SK-N-SH treated with all-trans-retinoic acid at 6 μM for 48 hours (cell line): ENCODE results near the gene MRPL34.

Experiments
- ATAC-seq: fragments of 200-7000 bp; cut with Tn5 transposase; 3 replicates; pipeline ENCODE4 v1.9.1; 2020; ENCODE audit warnings: mild to moderate bottlenecking, moderate library complexity
- ARNTL ChIP-seq: fragments of 450-650 bp; formaldehyde crosslinking; IDR thresholded peaks from 2 replicates; pipeline ENCODE4 v1.5.0; 2020; ENCODE audit warnings: low read depth, mild to moderate bottlenecking, moderate library complexity, borderline replicate concordance
- BACH2 ChIP-seq: fragments of 250-450 bp; sonication (Bioruptor Pico); IDR thresholded peaks from 2 replicates; pipeline ENCODE4 v1.9.0; 2021; ENCODE audit warnings: mild to moderate bottlenecking, borderline replicate concordance
- CREB5 ChIP-seq: fragments of 250-450 bp; sonication (Bioruptor Pico); IDR thresholded peaks from 2 replicates; pipeline ENCODE4 v1.5.1; 2020; ENCODE audit warnings: low read depth, mild to moderate bottlenecking, moderate library complexity
- CSDC2 ChIP-seq: fragments of 250-450 bp; sonication (Bioruptor Pico); IDR thresholded peaks from 2 replicates; pipeline ENCODE4 v1.5.0; 2020; ENCODE audit warnings: mild to moderate bottlenecking, moderate library complexity
- CSRNP3 ChIP-seq: fragments of 250-450 bp; sonication (Bioruptor Pico); IDR thresholded peaks from 2 replicates; pipeline ENCODE4 v1.5.1; 2021; ENCODE audit warnings: mild to moderate bottlenecking, moderate library complexity
- ESRRG ChIP-seq: fragments of 250-450 bp; sonication (Bioruptor Pico); IDR thresholded peaks from 2 replicates; pipeline ENCODE4 v1.6.1; 2021; ENCODE audit warnings: mild to moderate bottlenecking
- GLIS3 ChIP-seq: fragments of 250-450 bp; sonication (Bioruptor Pico); IDR thresholded peaks from 2 replicates; pipeline ENCODE4 v1.5.0; 2020; ENCODE audit warnings: mild to moderate bottlenecking, moderate library complexity
- ISL1 ChIP-seq: fragments of 250-450 bp; sonication (Bioruptor Pico); IDR thresholded peaks from 2 replicates; pipeline ENCODE4 v2.1.2; 2022; ENCODE audit warnings: mild to moderate bottlenecking, moderate library complexity
- OSR1 ChIP-seq: fragments of 250-450 bp; sonication (Bioruptor Pico); IDR thresholded peaks from 2 replicates; pipeline ENCODE4 v1.8.0; 2022; ENCODE audit warnings: moderate library complexity, mild to moderate bottlenecking, inconsistent platforms
- PATZ1 ChIP-seq: fragments of 250-450 bp; sonication (Bioruptor Pico); IDR thresholded peaks from 2 replicates; pipeline ENCODE4 v1.8.0; 2020; ENCODE audit warnings: mild to moderate bottlenecking, moderate library complexity, borderline replicate concordance
- PPARA ChIP-seq: fragments of 250-450 bp; sonication (Bioruptor Pico); IDR thresholded peaks from 2 replicates; pipeline ENCODE4 v1.5.0; 2020; ENCODE audit warnings: mild to moderate bottlenecking, borderline replicate concordance
- RARB ChIP-seq: fragments of 250-450 bp; sonication (Bioruptor Pico); IDR thresholded peaks from 2 replicates; pipeline ENCODE4 v1.8.0; 2021; ENCODE audit warnings: mild to moderate bottlenecking, moderate library complexity
- SNAI2 ChIP-seq: fragments of 250-450 bp; sonication (Bioruptor Pico); IDR thresholded peaks from 2 replicates; pipeline ENCODE4 v1.5.0; 2020; ENCODE audit warnings: mild to moderate bottlenecking, moderate library complexity
- TCF4 ChIP-seq: fragments of 250-450 bp; sonication (Bioruptor Pico); IDR thresholded peaks from 2 replicates; pipeline ENCODE4 v1.8.0; 2021; ENCODE audit warnings: mild to moderate bottlenecking, moderate library complexity, borderline replicate concordance
- TOX ChIP-seq: fragments of 250-450 bp; sonication (Bioruptor Pico); IDR thresholded peaks from 2 replicates; pipeline ENCODE4 v1.8.0; 2021; ENCODE audit warnings: mild to moderate bottlenecking, moderate library complexity, borderline replicate concordance
- TSHZ2 ChIP-seq: fragments of 250-450 bp; sonication (Bioruptor Pico); IDR thresholded peaks from 2 replicates; pipeline ENCODE4 v1.5.0; 2020; ENCODE audit warnings: mild to moderate bottlenecking, moderate library complexity
- ZC3H10 ChIP-seq: fragments of 250-450 bp; sonication (Bioruptor Pico); IDR thresholded peaks from 2 replicates; pipeline ENCODE4 v1.5.1; 2021; ENCODE audit warnings: mild to moderate bottlenecking, moderate library complexity
- ZFP3 ChIP-seq: fragments of 250-450 bp; sonication (Bioruptor Pico); IDR thresholded peaks from 2 replicates; pipeline ENCODE4 v1.5.0; 2020; ENCODE audit warnings: mild to moderate bottlenecking, moderate library complexity
- ZFP30 ChIP-seq: fragments of 450-650 bp; formaldehyde crosslinking; IDR thresholded peaks from 2 replicates; pipeline ENCODE4 v1.5.0; 2022; ENCODE audit warnings: mild to moderate bottlenecking, moderate library complexity
- ZNF565 ChIP-seq: fragments of 450-650 bp; formaldehyde crosslinking; conservative IDR thresholded peaks from 2 replicates; pipeline ENCODE4 v1.5.0; 2020; ENCODE audit warnings: low read depth, mild to moderate bottlenecking, moderate library complexity
- ZNF70 ChIP-seq: fragments of 450-650 bp; formaldehyde crosslinking; IDR thresholded peaks from 2 replicates; pipeline ENCODE4 v1.5.0; 2020; ENCODE audit warnings: mild to moderate bottlenecking, moderate library complexity
- ZNF8 ChIP-seq: fragments of 450-650 bp; formaldehyde crosslinking; IDR thresholded peaks from 2 replicates; pipeline ENCODE4 v1.5.0; 2020; ENCODE audit warnings: mild to moderate bottlenecking, moderate library complexity

MRPL34 gene

GRCh38 chr19:17340302-17340870, 34.7 kb downstream of the MRPL34 start:
- ATAC-seq: no peak
- TF ChIP-seq RARB (CRISPR knock-in tag): no peak
- TF ChIP-seq ZNF565 (CRISPR knock-in tag): no peak
- TF ChIP-seq ZC3H10 (CRISPR knock-in tag): no peak
- no peak for TF ChIP-seq BACH2 (CRISPR knock-in tag)
- no peak for TF ChIP-seq PATZ1 (CRISPR knock-in tag)
- no peak for TF ChIP-seq TOX (CRISPR knock-in tag)
- no peak for TF ChIP-seq CSRNP3
- no peak for TF ChIP-seq TSHZ2 (CRISPR knock-in tag)
- TF ChIP-seq ISL1 (CRISPR knock-in tag): no peak
- TF ChIP-seq ESRRG (CRISPR knock-in tag): no peak
- TF ChIP-seq ZFP3 (CRISPR knock-in tag): no peak
- no peak for TF ChIP-seq SNAI2 (CRISPR knock-in tag)
- TF ChIP-seq PPARA: no peak
- no peak for TF ChIP-seq ARNTL (CRISPR knock-in tag)
- no peak for TF ChIP-seq TCF4 (CRISPR knock-in tag)
- TF ChIP-seq CREB5: no peak
- no peak for TF ChIP-seq ZNF8
- TF ChIP-seq, all 23 proteins: peak for 0

GRCh38 chr19:17340871-17341357, 35.2 kb downstream of the MRPL34 start:
- no peak for TF ChIP-seq CREB5
- no peak for TF ChIP-seq SNAI2 (CRISPR knock-in tag)
- no peak for TF ChIP-seq GLIS3 (CRISPR knock-in tag)
- ATAC-seq: no peak

- TF ChIP-seq BACH2 (CRISPR knock-in tag) (no peak), ISL1 (CRISPR knock-in tag) (no peak), SNAI2 (CRISPR knock-in tag) (no peak), PATZ1 (CRISPR knock-in tag) (no peak), ARNTL (CRISPR knock-in tag) (no peak), ZNF70 (no peak), OSR1 (no peak), TOX (CRISPR knock-in tag) (no peak), TSHZ2 (CRISPR knock-in tag) (no peak), ZNF8 (no peak), ZFP30 (CRISPR knock-in tag) (no peak), GLIS3 (CRISPR knock-in tag) (no peak), CSDC2 (CRISPR knock-in tag) (no peak)
- no peak for ATAC-seq
These were observed 35.7 kb downstream of the MRPL34 start for GRCh38 chr19:17341386-17341785.
